Nephron progenitor cell (in vitro differentiated cells): ENCODE measurements around the gene MN1.

Experiments
- DNase-seq: peaks from one replicate; pipeline ENCODE4 v3.0.0; 2021
- H3K27ac Mint-ChIP-seq: 2 replicates; pipeline ENCODE4 v1.8.0; 2021; ENCODE audit warnings: mild to moderate bottlenecking, moderate library complexity, mixed read lengths
- H3K27me3 Mint-ChIP-seq: 2 replicates; pipeline ENCODE4 v1.8.0; 2021; ENCODE audit warnings: mild to moderate bottlenecking, low read depth, mixed read lengths; ENCODE audit not compliant: poor library complexity
- H3K36me3 Mint-ChIP-seq: 2 replicates; pipeline ENCODE4 v1.8.0; 2021; ENCODE audit warnings: low read depth, mixed read lengths
- H3K4me1 Mint-ChIP-seq: 2 replicates; pipeline ENCODE4 v1.8.0; 2021; ENCODE audit warnings: mixed read lengths
- H3K4me3 Mint-ChIP-seq: 2 replicates; pipeline ENCODE4 v1.8.0; 2021; ENCODE audit warnings: mild to moderate bottlenecking, moderate library complexity, mixed read lengths
- H3K9me3 Mint-ChIP-seq: 2 replicates; pipeline ENCODE4 v1.8.0; 2021; ENCODE audit warnings: mild to moderate bottlenecking, moderate library complexity, mixed read lengths
- TF ChIP-seq, protein P1 (sequence below): fragments of 200-600 bp; sonication (generic); IDR thresholded peaks from 2 replicates; pipeline ENCODE4 v1.5.0; 2021; ENCODE audit warnings: antibody characterized with exemption

The MN1 gene

DNA sequence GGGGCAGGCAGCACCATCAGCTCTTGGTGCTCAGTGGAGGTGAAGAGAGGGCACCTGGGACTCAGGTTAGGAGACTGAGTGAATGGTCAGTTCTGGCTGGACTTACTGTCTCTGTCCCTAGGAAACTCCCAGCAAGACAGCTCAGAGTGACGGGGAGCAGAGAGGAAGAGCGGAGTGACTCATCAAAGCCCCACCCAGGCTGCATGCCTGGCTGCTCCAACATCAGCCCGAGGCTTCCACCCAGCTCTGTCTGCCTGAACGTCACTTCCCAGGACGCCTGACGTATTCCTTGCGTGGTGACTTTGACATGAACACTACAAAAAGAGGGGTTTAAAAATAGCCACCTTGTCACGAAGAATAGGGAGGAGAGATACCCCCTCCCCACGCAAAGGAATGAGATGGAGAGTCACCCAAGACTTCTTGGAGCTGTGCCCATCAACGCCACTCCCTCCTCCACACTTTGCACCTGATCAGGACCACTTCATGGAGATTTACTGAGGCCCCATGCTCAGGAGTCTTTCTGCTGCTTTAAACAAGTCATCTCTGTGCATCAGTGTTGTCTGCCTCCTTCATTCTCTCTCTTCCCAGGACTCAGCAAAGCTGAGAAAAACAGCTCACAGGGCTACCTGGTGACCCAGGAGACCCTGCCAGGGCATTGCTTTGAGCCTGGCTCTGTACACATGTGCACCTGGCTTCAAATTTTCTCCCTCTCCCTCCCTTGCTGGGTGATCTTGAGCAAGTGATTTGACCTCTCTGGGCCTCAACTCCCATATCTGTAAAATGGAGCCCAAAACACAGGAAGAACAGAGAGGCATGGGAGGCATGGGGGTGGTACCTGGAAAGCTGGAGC, 83.1 kb downstream of the MN1 start:
- Mint-ChIP-seq H3K4me1 (peaks cover 50% of the 10 kb centered on the region), H3K27me3 (peaks cover 45% of the 10 kb centered on the region), H3K9me3 (peaks cover 3% of the 10 kb centered on the region), H3K27ac (peak overlapping the region; percentile 76), H3K36me3 (no peaks in the 10 kb centered on the region), H3K4me3 (no peak overlapping the region)
- peak; percentile 17 for DNase-seq
- TF ChIP-seq, protein P1, sequence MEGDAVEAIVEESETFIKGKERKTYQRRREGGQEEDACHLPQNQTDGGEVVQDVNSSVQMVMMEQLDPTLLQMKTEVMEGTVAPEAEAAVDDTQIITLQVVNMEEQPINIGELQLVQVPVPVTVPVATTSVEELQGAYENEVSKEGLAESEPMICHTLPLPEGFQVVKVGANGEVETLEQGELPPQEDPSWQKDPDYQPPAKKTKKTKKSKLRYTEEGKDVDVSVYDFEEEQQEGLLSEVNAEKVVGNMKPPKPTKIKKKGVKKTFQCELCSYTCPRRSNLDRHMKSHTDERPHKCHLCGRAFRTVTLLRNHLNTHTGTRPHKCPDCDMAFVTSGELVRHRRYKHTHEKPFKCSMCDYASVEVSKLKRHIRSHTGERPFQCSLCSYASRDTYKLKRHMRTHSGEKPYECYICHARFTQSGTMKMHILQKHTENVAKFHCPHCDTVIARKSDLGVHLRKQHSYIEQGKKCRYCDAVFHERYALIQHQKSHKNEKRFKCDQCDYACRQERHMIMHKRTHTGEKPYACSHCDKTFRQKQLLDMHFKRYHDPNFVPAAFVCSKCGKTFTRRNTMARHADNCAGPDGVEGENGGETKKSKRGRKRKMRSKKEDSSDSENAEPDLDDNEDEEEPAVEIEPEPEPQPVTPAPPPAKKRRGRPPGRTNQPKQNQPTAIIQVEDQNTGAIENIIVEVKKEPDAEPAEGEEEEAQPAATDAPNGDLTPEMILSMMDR, result no peak

DNA sequence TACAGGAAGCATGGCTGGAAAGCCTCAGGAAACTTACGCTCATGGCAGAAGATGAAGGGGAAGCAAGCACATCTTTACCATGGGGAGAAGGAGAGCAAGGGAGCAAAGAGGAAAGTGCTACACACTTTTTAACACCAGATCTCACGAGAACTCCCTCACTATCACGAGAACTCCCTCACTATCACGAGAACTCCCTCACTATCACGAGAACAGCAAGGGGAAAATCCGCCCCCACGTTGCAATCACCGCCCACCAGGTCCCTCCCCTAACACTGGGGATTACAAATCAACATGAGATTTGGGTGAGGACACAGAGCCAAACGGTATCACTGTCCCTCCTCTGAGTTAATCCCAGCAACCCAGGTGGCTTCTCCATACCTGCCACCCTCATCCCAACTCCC, 84.5 kb downstream of the MN1 start:
- H3K4me1 Mint-ChIP-seq, result peaks cover 55% of the 10 kb centered on the region
- TF ChIP-seq, protein P1, result no peak
- no peak overlapping the region for H3K27ac Mint-ChIP-seq
- H3K36me3 Mint-ChIP-seq, result no peaks in the 10 kb centered on the region
- no peak for DNase-seq
- H3K27me3 Mint-ChIP-seq, result peaks cover 51% of the 10 kb centered on the region
- no peaks in the 10 kb centered on the region for H3K9me3 Mint-ChIP-seq
- H3K4me3 Mint-ChIP-seq, result no peak overlapping the region

DNA sequence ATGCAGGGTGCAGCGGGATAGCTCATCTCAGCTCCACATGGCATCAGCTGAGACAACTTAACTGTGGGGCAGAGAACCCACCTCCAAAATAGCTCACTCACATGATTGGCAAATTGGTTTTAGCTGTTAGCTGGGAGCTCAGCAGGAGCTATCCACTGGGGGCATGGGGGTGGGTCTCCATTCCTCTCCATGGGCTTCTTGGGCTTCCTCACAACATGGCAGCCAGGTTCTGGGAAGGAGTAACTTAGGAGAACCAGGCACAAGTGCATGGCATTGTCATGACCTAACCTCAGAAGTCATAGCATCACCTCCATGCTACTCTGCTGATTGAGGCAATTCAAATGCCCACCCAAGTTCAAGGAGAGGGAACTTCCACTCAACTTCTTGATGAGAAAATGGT, 85.5 kb downstream of the MN1 start:
- Mint-ChIP-seq H3K36me3 (no peaks in the 10 kb centered on the region), H3K4me3 (no peak overlapping the region), H3K9me3 (no peaks in the 10 kb centered on the region), H3K27me3 (peaks cover 51% of the 10 kb centered on the region), H3K4me1 (peaks cover 50% of the 10 kb centered on the region), H3K27ac (no peak overlapping the region)
- no peak for DNase-seq
- TF ChIP-seq, protein P1, result no peak

DNA sequence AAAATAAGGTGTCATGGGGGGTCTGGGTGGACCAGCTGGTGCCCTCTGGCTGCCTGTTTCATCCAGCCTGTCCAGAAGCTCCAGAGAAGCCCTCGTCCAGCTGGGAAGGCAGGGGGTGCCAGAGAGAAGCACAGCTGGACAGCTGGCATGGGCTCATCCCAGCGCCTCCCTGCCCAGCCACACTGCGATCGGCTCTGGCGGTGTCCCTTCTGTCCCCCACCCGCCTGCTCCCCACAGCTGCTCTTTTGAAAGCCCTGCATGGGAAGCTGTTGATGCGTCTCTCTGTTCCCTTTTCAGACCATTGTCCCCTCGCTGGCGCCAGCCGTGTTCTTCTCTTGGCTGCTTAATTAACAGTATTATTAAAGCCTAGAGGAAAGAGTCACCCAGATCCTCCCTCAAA, 86.5 kb downstream of the MN1 start:
- TF ChIP-seq, protein P1, result no peak
- no peaks in the 10 kb centered on the region for H3K36me3 Mint-ChIP-seq
- no peak overlapping the region for H3K27ac Mint-ChIP-seq
- H3K9me3 Mint-ChIP-seq, result no peaks in the 10 kb centered on the region
- H3K4me1 Mint-ChIP-seq, result peaks cover 45% of the 10 kb centered on the region
- no peak overlapping the region for H3K4me3 Mint-ChIP-seq
- peaks cover 60% of the 10 kb centered on the region for H3K27me3 Mint-ChIP-seq
- no peak for DNase-seq

DNA sequence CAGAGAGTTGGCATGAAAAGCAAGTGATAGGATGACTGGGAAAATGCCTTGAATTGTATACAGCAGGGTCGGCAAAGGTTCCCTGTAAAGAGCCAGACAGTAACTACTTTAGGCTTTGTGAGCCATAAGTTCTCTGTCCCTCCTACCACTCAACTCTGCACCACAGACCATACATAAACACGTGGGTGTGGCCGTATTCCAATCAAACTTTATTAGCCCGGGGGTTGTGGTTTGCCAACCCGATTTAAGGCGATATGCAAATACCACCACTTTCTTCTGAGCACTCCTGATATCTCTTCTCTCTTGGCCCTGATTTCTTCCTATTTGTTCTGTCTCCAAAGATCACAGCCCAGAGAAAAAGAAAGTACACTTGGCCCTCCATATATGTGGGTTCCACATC, 87.5 kb downstream of the MN1 start:
- peaks cover 3% of the 10 kb centered on the region for H3K9me3 Mint-ChIP-seq
- H3K27me3 Mint-ChIP-seq, result peaks cover 60% of the 10 kb centered on the region
- no peak overlapping the region for H3K27ac Mint-ChIP-seq
- no peak overlapping the region for H3K4me3 Mint-ChIP-seq
- no peaks in the 10 kb centered on the region for H3K36me3 Mint-ChIP-seq
- H3K4me1 Mint-ChIP-seq, result peaks cover 38% of the 10 kb centered on the region
- no peak for DNase-seq
- TF ChIP-seq, protein P1, result no peak

DNA sequence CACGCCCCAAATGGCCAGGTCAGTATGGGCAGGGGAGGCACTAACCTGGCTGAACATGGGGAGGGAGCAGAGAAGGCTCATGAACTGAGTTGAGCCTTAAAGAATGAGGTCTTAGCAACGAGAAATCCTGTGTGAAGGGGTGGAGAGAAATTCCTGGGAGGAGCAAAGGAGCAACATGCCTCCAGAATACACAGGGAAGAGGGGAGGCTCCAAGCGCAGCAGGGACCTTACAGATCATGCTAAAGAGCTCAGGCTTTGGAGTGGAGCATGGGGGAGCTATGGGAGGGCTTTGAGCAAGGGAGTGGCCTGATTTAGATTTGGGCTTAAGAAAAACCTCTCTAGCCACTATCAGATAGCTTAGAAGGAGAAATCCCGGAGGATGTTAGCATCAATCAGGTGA, 88.1 kb downstream of the MN1 start:
- Mint-ChIP-seq H3K9me3 (peaks cover 3% of the 10 kb centered on the region), H3K4me1 (peaks cover 32% of the 10 kb centered on the region), H3K27ac (no peak overlapping the region), H3K36me3 (no peaks in the 10 kb centered on the region), H3K4me3 (no peak overlapping the region), H3K27me3 (peaks cover 63% of the 10 kb centered on the region)
- no peak for DNase-seq
- TF ChIP-seq, protein P1, result no peak
